IPS-20b (cell line): ENCODE data around the gene PCMTD2.

Experiments
- H3K27ac ChIP-seq: one replicate; pipeline ENCODE4 v1.5.1; 2013; ENCODE audit warnings: low read length
- H3K27me3 ChIP-seq: 2 replicates; pipeline ENCODE4 v1.6.1; 2013; ENCODE audit warnings: mild to moderate bottlenecking, low read length, inconsistent platforms; ENCODE audit not compliant: insufficient read depth
- H3K36me3 ChIP-seq: 2 replicates; pipeline ENCODE4 v1.6.1; 2013; ENCODE audit warnings: low read depth, mild to moderate bottlenecking, inconsistent platforms, low read length, moderate library complexity; ENCODE audit not compliant: insufficient read depth
- H3K4me1 ChIP-seq: 2 replicates; pipeline ENCODE4 v1.6.1; 2013; ENCODE audit warnings: mild to moderate bottlenecking, control low read depth, inconsistent platforms, low read length, moderate library complexity; ENCODE audit not compliant: insufficient read depth
- H3K4me3 ChIP-seq: 2 replicates; pipeline ENCODE4 v1.5.1; 2013; ENCODE audit warnings: mild to moderate bottlenecking, low read length, inconsistent platforms
- H3K9ac ChIP-seq: 2 replicates; pipeline ENCODE4 v1.6.1; 2013; ENCODE audit warnings: low read depth, mild to moderate bottlenecking, inconsistent platforms, low read length, moderate library complexity
- H3K9me3 ChIP-seq: 2 replicates; pipeline ENCODE4 v1.6.1; 2013; ENCODE audit warnings: mild to moderate bottlenecking, low read depth, low read length, inconsistent platforms; ENCODE audit not compliant: insufficient read depth

The PCMTD2 gene

DNA sequence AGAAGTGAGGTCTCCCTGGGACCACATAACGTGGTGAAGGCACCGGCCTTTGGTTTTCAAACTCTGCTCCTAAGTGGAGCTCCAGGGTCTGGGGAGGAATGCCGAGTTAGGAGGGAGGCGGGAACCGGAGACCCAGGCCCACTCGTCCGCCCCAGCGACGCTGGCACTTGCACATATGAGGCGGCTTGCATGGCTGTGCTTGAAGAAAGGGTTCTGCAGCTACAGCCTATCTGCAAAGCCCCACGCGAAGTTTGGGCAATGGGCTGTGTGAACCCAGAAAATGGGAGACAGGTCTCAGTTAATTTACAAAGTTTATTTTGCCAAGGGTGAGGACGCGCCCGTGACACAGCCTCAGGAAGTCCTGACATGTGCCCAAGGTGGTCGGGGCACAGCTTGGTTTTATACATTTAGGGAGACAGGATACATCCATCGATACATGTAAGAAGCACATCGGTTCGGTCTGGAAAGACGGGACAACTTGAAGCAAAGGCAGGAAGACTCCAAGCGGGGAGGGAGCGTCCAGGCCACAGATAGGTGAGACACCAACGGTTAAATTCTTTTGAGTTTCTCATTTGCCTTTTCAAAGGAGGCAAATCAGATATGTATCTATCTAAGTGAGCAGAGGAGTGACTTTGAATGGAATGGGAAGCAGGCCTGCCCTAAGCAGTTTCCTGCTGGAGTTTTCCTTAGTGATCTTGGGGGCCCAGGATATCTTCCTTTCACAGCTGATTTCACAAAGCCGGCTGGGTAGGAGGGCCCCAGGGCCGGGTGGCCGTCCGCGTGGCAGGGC is 782 bp upstream of the PCMTD2 start:
- Histone ChIP-seq H3K36me3 (no peaks in the 10 kb centered on the region), H3K9me3 (no peaks in the 10 kb centered on the region), H3K27me3 (peaks cover 11% of the 10 kb centered on the region), H3K4me3 (peak overlapping the region; percentile 64), H3K4me1 (peaks cover 13% of the 10 kb centered on the region), H3K27ac (no peak overlapping the region), H3K9ac (peak overlapping the region; percentile 70; the same call in 1 of the 2 replicates)

DNA sequence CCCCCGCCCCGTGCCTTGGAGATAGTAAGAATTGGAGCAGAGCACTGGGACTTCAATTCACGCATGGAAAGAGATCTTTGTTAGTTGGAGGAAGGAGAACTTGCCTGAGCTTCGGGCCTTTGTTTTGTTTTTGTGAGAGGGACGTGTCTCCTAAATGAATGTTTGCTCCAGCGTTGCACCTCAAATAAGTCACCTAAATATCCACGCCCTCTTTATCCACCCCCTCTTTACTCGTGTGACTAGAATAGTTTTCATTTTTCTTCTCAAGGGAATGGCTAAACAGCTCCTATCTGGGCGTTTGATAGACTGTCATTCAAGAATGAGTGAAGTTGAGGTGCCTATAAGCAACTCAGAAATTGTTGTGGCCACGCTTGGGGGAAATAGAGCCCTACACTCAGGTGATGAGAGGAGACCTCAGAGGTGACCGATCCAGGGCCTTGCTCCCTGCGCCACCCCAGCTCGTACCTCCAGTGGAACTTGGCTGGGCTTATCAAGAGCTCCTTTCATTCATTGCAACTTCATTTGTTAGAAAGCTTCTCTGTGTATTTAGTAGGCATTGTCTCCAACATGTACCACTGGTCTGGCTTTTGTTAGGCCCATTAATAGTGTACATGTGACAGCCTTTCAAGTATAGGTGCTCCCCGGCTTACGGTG is 861 bp downstream of the PCMTD2 start:
- peak overlapping the region; percentile 94 for H3K4me3 ChIP-seq
- peak overlapping the region; percentile 91 for H3K9ac ChIP-seq
- H3K9me3 ChIP-seq, result no peaks in the 10 kb centered on the region
- H3K27ac ChIP-seq, result no peak overlapping the region
- H3K4me1 ChIP-seq, result peaks cover 13% of the 10 kb centered on the region
- no peaks in the 10 kb centered on the region; the same call in 1 of the 2 replicates for H3K27me3 ChIP-seq
- peaks cover 8% of the 10 kb centered on the region; the same call in 1 of the 2 replicates for H3K36me3 ChIP-seq

DNA sequence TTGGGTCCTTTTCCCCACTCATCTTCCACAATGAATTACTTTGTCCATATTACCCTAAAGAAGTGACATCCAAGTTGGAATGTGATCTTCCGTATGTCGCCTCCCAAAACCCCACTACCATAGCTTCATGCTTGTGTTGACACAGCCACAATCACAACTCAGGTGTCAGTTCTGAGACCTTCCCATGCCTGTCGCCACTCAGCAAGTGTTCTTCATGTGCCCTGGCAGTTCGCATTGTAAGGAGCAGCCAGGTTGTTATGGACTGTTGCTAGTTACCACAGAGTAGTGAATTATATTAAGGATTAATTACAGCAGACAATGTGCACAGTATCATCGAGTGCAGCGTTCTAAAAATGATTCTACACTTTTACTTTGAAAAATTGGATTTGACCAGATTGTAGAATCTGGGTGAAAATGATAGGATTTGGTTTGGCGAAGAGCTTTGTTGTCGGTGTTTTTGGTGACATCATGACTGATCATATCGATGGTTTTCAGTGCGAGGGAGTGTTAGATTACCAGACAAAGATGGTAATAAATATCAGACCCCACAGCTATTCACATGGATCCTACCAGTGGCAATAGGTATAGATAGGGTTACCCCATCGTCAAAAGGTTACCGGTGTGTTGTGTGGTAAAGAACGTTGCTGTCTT is 1.7 kb downstream of the PCMTD2 start:
- Histone ChIP-seq H3K4me3 (peak overlapping the region; percentile 94; the same call in 1 of the 2 replicates), H3K27ac (no peak overlapping the region), H3K36me3 (peaks cover 8% of the 10 kb centered on the region; the same call in 1 of the 2 replicates), H3K27me3 (no peaks in the 10 kb centered on the region; the same call in 1 of the 2 replicates), H3K9me3 (no peaks in the 10 kb centered on the region), H3K9ac (peak overlapping the region; percentile 34; the same call in 1 of the 2 replicates), H3K4me1 (peaks cover 13% of the 10 kb centered on the region)

DNA sequence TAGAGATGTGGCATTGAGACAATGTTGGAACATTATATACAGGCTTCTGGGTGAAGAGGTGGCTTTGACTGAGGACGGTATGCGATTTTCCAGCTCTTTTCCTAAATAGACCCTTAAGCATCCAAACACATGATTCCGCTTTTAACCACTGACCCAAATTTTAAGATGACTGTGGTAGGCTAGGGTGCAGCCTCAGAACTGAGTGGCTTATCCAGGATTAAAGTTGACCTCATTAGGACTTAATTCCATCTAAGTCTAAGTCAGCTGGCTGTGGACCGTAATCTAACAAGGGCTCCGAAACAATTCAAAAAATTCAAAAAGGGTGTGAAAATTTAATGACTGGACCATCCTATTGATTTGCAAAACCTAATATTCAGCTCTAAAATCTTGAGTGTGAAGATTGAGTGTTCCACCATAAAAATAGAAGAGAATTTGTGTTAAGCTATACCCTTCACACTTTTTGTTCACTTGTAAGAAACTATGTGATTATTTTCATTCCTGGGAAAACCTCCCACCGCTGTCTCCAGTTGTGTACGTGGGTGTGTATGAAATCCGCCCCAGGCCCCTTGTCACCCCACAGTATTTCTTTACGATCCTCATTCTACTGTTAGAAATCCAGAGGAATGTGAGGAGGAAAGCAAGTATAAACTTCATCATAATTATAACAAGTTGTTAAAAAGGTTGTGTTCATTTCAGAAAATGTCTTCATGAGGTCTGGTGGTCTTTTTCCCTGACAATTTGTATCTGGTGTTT is 2.7 kb downstream of the PCMTD2 start:
- Histone ChIP-seq H3K4me1 (peaks cover 13% of the 10 kb centered on the region), H3K27ac (no peak overlapping the region), H3K9me3 (no peaks in the 10 kb centered on the region)

DNA sequence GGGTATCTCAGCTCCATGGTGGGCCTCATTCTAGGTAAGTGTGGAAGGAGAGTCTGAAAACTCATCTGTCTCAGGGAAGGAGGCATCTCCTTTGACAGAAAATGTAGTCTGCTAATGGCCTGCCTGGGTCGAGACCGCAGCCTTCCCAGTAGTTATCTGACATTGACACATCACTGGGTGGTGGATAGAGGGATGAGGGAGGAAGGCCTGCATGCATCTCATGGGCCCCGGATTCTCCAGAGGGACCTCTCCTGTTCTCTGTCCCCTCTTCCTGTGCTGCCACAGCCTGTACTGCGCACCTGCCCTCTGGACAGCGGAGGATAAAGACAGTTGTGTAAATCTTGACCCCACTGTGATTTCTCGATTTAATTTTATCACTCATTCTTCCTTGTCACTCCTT is 4.7 kb downstream of the PCMTD2 start:
- H3K9me3 ChIP-seq, result no peaks in the 10 kb centered on the region
- H3K27me3 ChIP-seq, result no peaks in the 10 kb centered on the region
- no peak overlapping the region for H3K4me3 ChIP-seq
- no peak overlapping the region for H3K27ac ChIP-seq
- peaks cover 24% of the 10 kb centered on the region; the same call in 1 of the 2 replicates for H3K36me3 ChIP-seq
- H3K9ac ChIP-seq, result no peak overlapping the region
- peaks cover 10% of the 10 kb centered on the region for H3K4me1 ChIP-seq

More for the DNA sequence above, 2.7 kb downstream of the PCMTD2 start:
- Histone ChIP-seq H3K9ac (no peak overlapping the region), H3K27me3 (no peaks in the 10 kb centered on the region; the same call in 1 of the 2 replicates), H3K4me3 (no peak overlapping the region), H3K36me3 (peaks cover 8% of the 10 kb centered on the region; the same call in 1 of the 2 replicates)

DNA sequence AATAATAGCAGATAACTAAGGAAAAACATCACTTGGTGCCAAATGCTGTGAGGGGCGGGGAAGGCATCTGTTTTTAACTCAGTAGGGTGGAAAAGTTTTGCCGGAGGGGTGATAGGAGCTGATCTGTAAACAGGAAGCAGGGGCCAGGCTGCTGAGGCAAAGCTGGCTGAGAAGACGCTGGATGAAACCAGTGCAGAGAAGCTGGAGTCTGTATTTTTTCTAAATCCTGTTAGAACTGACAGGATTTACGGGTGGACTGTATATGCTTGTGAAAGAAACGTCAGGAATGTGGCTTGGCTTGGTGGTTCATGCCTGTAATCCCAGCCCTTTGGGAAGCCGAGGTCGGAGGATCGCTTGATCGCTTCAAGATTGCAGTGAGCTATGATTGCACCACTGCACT is 5.6 kb downstream of the PCMTD2 start:
- no peak overlapping the region for H3K9ac ChIP-seq
- H3K27me3 ChIP-seq, result no peaks in the 10 kb centered on the region
- peaks cover 10% of the 10 kb centered on the region for H3K4me1 ChIP-seq
- peaks cover 29% of the 10 kb centered on the region; the same call in 1 of the 2 replicates for H3K36me3 ChIP-seq
- H3K9me3 ChIP-seq, result no peaks in the 10 kb centered on the region
- H3K4me3 ChIP-seq, result no peak overlapping the region
- H3K27ac ChIP-seq, result no peak overlapping the region

DNA sequence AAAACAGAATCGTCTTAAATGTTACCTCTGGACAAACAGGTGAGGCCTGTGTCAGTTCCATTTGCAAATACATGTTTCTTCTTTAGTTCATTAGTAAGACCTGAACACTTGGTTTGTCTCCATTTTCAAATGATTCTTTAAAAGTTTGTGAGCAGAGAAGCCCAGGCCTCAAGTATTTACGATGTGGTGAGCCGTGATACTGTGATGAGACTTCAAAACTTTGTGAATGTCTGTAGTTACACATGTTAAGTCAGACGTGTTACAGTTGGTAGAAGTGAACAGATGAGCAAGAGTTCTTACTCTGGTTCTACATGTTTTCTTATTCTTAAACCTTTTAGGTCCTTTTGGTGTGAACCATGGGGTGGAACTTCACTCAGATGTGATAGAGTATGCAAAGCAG is 8.5 kb downstream of the PCMTD2 start:
- Histone ChIP-seq H3K9ac (no peak overlapping the region), H3K4me1 (no peaks in the 10 kb centered on the region), H3K27ac (no peak overlapping the region), H3K27me3 (no peaks in the 10 kb centered on the region), H3K9me3 (no peaks in the 10 kb centered on the region), H3K36me3 (peaks cover 32% of the 10 kb centered on the region; the same call in 1 of the 2 replicates), H3K4me3 (no peak overlapping the region)

DNA sequence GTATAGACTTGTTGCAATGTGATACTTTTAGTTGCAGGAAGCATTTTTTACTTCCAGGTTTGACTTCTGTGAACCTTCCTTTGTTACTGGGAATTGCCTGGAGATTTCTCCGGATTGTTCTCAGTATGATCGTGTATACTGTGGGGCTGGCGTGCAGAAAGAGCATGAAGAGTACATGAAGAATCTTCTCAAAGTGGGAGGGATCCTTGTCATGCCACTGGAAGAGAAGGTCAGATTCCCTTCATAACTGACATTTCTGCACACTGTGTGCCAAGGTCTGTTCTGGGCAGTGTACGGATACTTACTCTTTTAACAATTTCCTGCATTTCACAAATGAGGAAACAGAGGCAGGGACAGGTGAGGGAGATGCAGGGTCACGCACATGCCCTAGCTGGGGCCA is 9.7 kb downstream of the PCMTD2 start:
- no peaks in the 10 kb centered on the region for H3K4me1 ChIP-seq
- H3K4me3 ChIP-seq, result no peak overlapping the region
- H3K27ac ChIP-seq, result no peak overlapping the region
- H3K36me3 ChIP-seq, result peaks cover 32% of the 10 kb centered on the region; the same call in 1 of the 2 replicates
- no peaks in the 10 kb centered on the region for H3K27me3 ChIP-seq
- H3K9ac ChIP-seq, result no peak overlapping the region
- H3K9me3 ChIP-seq, result no peaks in the 10 kb centered on the region

DNA sequence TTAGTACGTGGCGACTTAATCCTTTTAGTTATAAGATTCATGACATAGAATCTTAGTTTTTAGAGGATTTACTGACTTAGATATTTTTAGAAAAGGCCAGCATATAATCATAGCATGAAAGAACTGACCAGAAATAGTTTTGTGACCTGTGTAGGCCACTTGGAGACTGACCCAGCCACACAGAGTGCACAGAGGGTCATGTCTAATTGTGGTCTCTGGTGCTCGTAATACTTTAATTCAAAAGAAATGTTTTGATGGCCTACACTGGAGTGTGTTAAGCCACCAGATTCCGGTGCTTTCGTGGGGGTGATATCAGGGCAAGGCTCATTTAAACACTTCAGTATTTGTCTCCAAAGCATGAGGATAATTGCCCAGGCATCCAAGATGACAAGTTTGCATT is 11.4 kb downstream of the PCMTD2 start:
- Histone ChIP-seq H3K36me3 (peaks cover 24% of the 10 kb centered on the region; the same call in 1 of the 2 replicates), H3K9ac (no peak overlapping the region), H3K4me1 (no peaks in the 10 kb centered on the region), H3K27me3 (no peaks in the 10 kb centered on the region), H3K9me3 (no peaks in the 10 kb centered on the region), H3K27ac (no peak overlapping the region), H3K4me3 (no peak overlapping the region)

DNA sequence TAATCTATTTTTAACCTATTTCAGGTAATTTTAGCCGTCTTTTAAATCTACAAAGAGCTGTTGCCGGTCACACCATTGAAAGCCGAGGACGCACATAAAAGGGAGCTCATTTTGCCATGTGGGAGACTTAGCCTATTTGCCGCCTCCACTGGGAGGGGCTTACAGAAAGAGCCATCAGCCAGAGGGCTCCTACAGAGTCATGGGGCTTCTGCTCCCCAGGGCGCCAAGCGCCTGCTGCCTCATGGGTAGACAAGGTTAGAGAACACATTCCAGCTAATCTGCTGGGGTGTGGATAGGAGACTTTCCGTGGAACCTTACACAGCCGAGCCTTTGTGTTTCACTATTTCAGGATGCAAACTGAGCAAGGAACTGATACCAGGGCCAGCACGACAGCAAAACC is 12.6 kb downstream of the PCMTD2 start:
- Histone ChIP-seq H3K27me3 (no peaks in the 10 kb centered on the region), H3K36me3 (peaks cover 24% of the 10 kb centered on the region), H3K9ac (no peak overlapping the region), H3K4me3 (no peak overlapping the region), H3K9me3 (no peaks in the 10 kb centered on the region), H3K4me1 (no peaks in the 10 kb centered on the region), H3K27ac (no peak overlapping the region)
